GM12892 (cell line): ENCODE data around the gene NSMCE1.
"Not testable (repeated sequence)": the region's sequence is repeated elsewhere in the genome, so short reads cannot be mapped to it uniquely, and the experiment has no call there.

Experiments used
- DNase-seq: peaks from one replicate; pipeline ENCODE4 v3.0.0; 2011; ENCODE audit not compliant: insufficient read length
- FAIRE-seq: peaks from 2 replicates; lab custom pipeline; 2011; peaks lifted over from hg19 to GRCh38; lab: Jason Lieb, UNC
- POLR2A ChIP-seq: IDR thresholded peaks from 2 replicates; pipeline ENCODE4 v1.6.1; 2011; ENCODE audit warnings: low read depth, low read length, control low read depth
- POLR2AphosphoS5 ChIP-seq: IDR thresholded peaks from 2 replicates; pipeline ENCODE4 v1.6.1; 2011; ENCODE audit warnings: low read depth, low read length, control low read depth
- TAF1 ChIP-seq: IDR thresholded peaks from 2 replicates; pipeline ENCODE4 v1.6.1; 2011; ENCODE audit warnings: low read depth, mild to moderate bottlenecking, control low read depth, low read length, borderline replicate concordance

NSMCE1 gene

DNA sequence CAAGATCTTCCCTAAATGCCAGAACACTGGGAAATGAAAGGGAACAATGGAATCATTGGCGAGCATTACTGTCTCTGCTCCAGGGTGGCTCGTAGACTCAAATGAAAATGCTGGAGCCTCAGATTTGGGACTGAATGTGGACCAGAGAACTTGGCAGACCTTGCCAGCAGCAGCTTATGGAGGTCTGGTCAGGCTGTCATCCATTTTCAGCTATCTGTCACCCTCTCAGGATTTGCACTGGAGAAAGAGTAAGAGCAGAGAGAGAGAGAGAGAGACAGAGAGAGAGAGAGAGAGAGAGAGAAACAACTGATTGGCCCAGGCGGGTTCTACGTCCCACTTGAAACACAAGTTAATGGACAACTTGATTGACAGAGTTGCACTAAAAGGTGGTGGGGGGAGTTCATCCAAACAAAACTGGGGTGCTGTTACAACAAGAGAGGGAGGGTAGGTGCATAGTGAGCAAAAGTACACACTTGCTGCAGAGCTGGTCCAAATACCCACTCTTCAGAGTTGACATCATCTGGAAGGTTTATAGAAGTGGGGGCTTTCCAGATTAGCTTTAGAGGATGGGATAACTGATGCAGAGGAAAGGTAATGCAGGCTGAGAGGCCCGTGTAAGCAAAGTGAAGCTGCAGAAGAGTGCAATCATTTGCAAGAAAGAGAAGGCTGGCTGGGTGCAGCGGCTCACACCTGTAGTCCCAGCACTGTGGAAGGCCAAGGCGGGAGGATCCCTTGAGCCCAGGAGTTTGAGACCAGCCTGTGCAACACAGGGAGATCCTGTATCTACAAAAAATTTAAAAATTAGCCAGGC lies 16.5 kb upstream of the NSMCE1 start:
- no peak for FAIRE-seq
- TF ChIP-seq POLR2A: no peak
- TF ChIP-seq TAF1: no peak
- TF ChIP-seq POLR2AphosphoS5: no peak
- no peak for DNase-seq

DNA sequence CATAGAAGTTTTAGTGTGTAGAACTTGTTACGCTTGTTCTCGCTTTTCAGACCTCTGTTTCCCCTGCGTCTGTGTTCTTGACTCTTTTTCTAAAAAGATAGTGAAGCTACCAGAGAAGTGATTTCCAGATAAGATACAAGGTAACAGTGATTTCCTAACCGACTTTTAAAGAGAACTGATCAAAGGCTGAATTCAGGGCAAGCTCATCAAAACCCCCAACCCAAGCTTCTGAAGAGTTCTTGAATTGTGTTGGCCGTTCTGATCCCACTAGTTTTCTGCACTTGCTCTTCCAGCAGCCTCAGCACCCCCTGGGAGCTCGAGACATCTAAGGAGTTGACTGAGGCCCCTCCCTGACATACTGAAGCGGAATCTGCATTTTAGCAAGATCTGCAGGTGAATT lies 12.7 kb upstream of the NSMCE1 start:
- no peak for DNase-seq
- no peak for FAIRE-seq
- TF ChIP-seq TAF1: no peak
- TF ChIP-seq POLR2A: no peak
- TF ChIP-seq POLR2AphosphoS5: no peak

GRCh38 chr16:27275394-27275793 lies 6.8 kb upstream of the NSMCE1 start:
- DNase-seq (no peak), FAIRE-seq (no peak)
- TF ChIP-seq POLR2A (no peak), POLR2AphosphoS5 (no peak), TAF1 (no peak)

GRCh38 chr16:27274424-27274874 lies 5.9 kb upstream of the NSMCE1 start:
- FAIRE-seq: not testable (repeated sequence)

GRCh38 chr16:27273670-27274423 lies 5.3 kb upstream of the NSMCE1 start:
- no peak for FAIRE-seq

More at GRCh38 chr16:27274424-27274874, 5.9 kb upstream of the NSMCE1 start:
- DNase-seq: not testable (repeated sequence)

DNA sequence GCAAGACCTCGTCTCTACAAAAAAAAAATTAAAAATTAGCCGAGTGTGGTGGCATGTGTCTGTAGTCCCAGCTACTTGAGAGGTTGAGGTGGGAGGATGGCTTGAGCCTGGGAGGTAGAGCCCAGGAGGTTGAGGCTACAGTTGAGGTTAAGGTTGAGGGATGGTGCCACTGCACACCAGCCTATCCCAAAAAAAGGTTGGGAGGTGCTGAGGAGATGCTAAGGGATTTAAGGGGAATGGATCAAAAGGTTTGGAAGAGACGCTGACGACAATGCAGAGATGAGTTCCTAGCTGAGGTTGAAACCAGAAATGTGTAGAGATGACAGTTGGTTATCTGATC lies 4.7 kb upstream of the NSMCE1 start:
- FAIRE-seq (no peak), DNase-seq (no peak)
- TF ChIP-seq POLR2A (no peak), TAF1 (no peak), POLR2AphosphoS5 (no peak)

More at GRCh38 chr16:27273670-27274423, 5.3 kb upstream of the NSMCE1 start:
- DNase-seq: no peak
- TF ChIP-seq POLR2A (no peak), TAF1 (no peak), POLR2AphosphoS5 (no peak)

- not testable (repeated sequence) for FAIRE-seq, DNase-seq
Measured at GRCh38 chr16:27272697-27273096, 4.1 kb upstream of the NSMCE1 start.

DNA sequence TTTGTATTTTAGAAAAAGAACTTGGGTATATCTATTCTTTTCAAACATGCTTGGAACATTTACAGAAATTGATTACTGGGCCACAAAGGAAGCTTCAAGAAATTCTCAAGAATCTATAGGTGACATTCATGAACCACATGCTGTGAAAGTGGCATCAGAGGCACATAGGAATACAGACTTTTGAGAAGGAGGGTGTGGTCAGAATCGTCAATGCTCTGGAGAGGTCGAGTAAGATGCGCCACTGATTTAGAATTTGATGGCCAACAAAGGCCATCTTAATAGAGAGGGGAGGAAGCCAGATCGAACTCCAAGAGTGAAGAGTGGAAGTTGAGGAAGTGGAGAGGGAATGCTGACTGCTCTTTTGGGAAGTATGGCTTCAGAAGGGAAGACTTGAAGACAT lies 3.5 kb upstream of the NSMCE1 start:
- no peak for DNase-seq
- no peak for TF ChIP-seq POLR2A
- TF ChIP-seq TAF1: no peak
- TF ChIP-seq POLR2AphosphoS5: no peak
- no peak for FAIRE-seq

DNA sequence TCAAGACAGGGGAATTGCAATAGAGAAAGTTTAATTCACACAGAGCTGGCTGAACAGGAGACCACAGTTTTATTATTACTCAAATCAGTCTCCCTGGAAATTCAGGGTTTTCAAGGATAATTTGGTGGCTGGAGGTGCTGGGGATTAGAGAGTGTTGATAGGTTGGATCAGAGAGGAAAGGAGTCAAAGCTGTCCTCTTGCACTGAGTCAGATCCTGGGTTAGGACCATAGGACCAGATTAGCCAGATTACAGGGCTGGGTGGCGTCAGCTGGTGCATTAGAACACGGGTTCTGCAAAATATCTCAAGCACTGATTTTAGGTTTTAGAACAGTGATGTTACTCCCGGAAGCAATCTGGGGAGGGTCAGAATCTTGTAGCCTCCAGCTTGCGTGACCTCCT lies 1.8 kb upstream of the NSMCE1 start:
- TF ChIP-seq TAF1 (no peak), POLR2AphosphoS5 (no peak), POLR2A (no peak)
- DNase-seq (no peak), FAIRE-seq (no peak)

DNA sequence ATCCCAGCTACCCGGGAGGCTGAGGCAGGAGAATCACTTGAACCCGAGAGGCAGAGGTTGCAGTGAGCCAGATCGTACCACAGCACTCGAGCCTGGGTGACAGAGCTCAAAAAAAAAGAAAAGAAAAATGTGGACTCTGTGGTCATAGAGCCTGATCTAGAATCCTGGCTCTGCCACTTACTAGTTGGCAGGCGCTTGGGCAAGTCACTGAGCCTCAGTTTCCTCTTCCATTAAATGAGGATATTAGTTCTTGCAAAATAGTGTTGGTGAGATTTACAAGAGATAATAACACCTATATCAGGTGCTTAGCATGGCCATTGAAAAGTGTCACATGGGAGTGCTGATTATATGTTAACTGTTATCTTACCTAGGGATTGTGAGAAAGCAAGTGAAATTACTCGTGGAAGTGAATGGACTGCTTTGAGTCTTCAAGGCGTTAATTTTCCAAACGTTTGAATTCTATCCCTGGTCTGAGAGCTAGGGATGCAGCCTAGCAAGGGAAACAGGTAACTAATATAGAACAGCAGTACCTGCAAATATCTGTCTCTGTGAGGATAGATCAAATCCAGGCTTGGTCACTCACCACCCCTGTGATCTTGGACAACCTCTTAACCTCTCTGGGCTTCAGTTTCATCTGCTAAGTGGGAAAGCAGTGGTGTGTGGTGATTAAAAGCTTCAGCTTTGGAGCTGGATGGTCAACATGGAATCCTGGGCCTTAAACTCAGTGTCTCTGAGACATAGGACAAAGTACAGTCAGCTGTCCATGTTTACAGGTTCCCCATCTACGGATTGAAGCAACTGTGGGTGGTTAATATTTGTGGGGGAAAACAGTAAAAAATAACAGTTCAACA lies 953 bp upstream of the NSMCE1 start:
- FAIRE-seq (no peak), DNase-seq (no peak)
- TF ChIP-seq TAF1: no peak
- no peak for TF ChIP-seq POLR2AphosphoS5
- TF ChIP-seq POLR2A: no peak

GRCh38 chr16:27267037-27267677 lies 1.4 kb downstream of the NSMCE1 start:
- DNase-seq (no peak), FAIRE-seq (no peak)
- TF ChIP-seq POLR2AphosphoS5 (no peak), TAF1 (no peak), POLR2A (no peak)
